Measurements from ENCODE around the gene SPIC.

Gene SPIC

DNA sequence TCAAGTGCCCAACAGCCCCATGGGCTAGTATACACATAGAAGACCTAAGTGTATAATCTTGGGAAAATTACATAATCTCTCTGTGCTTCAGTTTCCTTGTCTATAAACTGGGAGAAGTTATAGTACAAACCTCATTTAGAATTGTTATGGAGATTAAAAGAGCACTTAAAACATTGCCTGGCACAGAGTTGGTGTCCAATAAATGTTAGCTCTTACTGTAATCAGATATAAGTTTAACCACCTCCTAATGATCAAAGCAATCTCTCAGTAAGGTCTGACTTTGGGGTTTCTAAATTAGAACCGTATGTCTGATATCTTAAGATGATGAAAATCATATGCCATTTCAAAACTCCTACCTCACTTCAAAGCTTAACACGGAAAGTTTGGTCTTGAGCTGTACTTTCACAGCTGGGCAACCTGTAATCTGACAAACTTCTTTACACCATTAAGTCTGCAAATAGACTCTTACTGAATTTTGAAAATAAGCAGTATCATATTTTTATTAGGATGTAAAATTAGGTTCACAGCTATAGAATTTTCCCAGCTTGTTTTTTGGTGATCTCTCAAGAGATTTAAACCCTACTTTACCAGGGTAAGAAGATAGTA lies 61.0 kb downstream of the SPIC start:
- DNase-seq, result no peak

Measured in CD4-positive, alpha-beta T cell treated with Interleukin-6 for 4 hours (primary cell).